LNCAP (cell line): ENCODE measurements around the gene SPINK8.
"Not testable (repeated sequence)": the region's sequence is repeated elsewhere in the genome, so short reads cannot be mapped to it uniquely, and the experiment has no call there.

Experiments used
- TF ChIP-seq, protein P1 (sequence below): fragments of 450-650 bp; IDR thresholded peaks from 2 replicates; pipeline ENCODE4 v1.5.1; 2017; ENCODE audit warnings: mild to moderate bottlenecking

SPINK8 gene

DNA sequence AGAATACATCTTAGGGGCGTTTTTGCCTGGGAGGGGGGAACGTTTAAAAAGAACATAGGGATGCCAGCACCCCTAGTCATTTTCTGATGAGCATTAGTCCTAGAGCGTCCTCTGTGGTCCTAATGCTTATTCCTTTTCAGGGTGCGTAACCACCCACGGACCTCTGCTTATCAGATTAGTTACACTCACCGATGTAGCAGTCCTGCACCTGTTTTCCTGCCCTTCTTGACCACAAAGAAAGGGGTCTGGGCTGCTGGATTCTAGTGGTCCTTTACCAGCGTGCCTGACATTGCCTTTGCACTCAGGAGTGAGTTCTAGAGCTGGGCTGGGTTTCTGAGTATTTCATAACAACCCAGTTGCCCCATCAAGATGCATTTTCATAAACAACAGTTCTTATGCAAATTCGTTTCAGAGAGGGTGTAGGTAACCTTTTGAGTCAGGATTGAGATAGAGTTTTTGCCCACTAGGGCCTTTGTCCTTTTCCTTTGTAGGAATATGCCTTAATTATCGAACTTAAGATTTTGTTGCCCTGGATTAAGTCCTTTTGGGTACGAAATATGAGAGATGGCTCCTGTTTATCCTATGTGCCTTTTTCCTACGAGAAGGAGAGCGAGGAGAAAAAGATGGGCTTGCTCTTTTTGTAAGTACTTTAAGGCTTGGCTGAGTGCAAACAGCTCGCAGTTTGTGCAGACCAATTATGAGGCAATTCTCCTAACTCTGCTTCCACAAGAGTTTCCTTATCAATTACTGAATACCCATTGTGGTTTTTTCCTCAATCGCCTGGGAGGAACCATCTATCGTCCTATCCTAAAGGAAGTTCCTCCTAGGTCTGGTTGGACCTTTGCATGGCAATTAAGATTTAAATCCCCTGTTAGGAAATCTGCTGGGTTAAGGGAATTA is at the start of gene SPINK8:
Gene SPINK8 (minus strand): TSS at position 316 of the 900 bp plus-strand sequence. CDS start 5,320 bp downstream, outside the sequence.
- TF ChIP-seq, protein P1, sequence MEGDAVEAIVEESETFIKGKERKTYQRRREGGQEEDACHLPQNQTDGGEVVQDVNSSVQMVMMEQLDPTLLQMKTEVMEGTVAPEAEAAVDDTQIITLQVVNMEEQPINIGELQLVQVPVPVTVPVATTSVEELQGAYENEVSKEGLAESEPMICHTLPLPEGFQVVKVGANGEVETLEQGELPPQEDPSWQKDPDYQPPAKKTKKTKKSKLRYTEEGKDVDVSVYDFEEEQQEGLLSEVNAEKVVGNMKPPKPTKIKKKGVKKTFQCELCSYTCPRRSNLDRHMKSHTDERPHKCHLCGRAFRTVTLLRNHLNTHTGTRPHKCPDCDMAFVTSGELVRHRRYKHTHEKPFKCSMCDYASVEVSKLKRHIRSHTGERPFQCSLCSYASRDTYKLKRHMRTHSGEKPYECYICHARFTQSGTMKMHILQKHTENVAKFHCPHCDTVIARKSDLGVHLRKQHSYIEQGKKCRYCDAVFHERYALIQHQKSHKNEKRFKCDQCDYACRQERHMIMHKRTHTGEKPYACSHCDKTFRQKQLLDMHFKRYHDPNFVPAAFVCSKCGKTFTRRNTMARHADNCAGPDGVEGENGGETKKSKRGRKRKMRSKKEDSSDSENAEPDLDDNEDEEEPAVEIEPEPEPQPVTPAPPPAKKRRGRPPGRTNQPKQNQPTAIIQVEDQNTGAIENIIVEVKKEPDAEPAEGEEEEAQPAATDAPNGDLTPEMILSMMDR: not testable (repeated sequence)

DNA sequence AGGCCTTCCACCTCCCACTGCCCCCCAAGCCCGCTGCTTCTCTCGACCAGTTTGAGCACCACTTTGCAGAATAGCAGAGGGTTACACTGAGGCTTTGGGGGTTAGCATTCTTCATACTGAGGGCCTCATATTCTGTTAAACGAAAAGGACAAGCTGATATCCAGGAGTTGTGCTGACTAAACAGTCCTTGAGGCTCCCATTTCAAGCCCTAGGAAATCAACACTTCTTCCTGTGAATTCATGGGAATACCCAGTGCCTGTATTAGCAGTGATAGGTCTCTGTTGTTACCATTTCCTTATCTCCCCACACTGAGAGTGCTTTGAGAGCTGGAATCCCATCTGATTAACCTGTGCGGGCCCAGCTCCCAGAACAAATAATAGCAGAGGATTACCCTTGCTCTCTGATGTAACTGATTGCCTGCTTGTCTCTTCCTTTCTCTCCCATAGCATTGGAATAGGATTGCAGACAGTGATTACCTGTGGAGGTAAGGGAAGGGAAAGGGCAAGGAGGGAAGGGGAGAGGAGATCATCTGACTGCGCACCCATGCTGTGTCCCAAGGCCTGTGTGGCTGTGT is 39.5 kb upstream of the SPINK8 start:
- TF ChIP-seq, protein P1: no peak

DNA sequence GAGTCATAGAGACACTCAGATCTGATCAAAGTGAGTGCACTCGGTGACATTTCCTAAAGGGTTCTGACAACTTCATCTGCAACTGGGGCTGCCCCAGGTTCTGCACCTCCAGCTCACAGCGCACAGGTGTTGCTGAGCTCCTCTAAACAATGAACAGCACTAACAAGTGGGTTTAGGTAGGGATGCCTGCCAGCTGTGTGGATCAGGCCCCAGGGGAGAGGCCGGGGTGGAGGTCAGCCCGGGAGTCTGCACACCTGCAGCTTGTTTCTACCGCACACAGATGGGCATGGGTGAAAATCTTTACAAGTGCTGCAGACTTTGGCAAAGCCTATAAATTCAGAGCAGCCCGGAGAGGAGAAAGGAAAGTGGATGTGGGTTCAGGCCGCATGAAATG is 38.9 kb upstream of the SPINK8 start:
- TF ChIP-seq, protein P1: no peak

DNA sequence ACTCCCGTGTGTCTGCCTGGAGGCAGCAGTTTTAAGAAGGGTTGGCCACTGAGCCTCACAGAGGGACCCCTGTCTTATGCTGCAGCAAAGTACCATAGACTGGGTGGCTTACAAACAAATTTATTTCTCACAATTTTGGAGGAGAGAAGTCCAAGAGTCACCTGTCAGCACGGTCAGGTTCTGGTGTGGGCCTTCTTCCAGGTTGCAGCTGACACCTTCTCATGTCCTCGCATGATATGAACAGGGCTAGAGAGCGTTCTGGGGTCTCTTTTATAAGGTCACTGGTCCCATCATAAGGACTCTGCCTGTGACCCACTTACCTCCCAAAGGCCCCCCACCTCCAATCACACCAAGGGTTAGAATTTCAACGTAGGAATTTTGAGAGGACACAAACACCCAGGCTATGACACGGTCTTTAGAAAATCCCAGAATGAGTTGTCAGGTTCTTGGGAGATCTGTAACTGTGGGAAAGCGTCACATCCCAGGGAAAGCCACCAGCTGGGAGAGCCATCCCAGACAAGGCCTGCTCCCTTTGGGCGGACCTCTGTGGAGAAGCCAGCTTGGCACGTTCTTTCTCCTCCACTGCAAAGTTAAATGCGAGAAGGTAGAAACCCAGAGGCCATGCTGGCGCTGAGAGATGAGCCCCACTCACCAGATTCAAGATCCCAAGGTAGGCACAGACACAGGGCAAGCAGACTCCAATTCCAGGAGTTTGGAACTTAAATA is 38.4 kb upstream of the SPINK8 start, which contains the start of gene FBXW12:
Gene FBXW12 (plus strand): TSS at position 569 of the 726 bp plus-strand sequence. CDS start 549 bp downstream, outside the sequence.
- TF ChIP-seq, protein P1: no peak

DNA sequence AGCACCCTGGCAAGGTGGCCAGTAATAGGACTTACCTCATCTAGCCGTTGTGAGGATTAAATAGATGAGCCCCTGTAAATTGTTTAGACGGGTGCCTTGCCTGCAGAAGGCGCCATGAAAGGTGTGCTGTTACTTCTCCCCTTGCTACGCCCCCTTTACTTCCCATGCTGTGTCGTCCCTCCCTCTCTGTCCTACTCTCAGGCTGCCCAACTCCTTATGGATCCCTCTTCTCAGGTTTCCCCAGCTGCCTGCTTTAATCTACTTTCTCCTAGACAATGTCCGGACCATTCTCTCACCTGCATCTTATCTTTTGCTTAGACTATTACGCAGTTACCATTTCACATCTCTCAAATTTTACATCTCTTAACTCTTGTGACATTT is 36.9 kb upstream of the SPINK8 start:
- TF ChIP-seq, protein P1: no peak

DNA sequence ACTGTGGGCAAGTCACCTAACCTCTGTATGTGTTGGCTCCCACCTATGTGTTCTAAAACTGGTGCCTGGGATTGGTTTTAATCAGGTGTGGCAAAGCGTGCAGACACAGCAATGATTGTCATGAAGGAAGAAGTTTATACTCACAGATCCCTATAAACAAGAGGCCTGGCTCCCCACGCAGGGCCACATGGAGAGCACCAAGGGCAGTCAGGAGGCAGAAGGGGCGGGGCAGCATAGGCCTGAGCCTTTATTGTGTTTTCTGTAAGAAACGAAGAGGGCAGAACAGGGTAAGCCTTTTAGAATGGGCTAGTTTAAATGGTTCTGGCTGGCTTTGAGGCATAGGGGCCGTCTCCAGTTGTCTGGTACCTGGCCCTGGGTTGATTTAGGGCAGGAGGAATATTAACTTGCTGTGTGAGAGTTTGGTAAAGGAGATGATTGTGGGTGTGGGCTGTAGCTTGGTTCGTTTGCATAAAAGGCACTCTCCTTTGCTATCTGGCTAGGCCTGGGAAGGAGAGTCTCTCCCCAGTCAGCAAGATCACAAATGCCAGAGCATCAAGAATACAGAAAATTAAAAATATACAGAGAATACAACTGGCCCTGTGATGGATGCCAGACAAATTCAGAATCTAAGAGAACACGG is 36.4 kb upstream of the SPINK8 start:
- TF ChIP-seq, protein P1: no peak

DNA sequence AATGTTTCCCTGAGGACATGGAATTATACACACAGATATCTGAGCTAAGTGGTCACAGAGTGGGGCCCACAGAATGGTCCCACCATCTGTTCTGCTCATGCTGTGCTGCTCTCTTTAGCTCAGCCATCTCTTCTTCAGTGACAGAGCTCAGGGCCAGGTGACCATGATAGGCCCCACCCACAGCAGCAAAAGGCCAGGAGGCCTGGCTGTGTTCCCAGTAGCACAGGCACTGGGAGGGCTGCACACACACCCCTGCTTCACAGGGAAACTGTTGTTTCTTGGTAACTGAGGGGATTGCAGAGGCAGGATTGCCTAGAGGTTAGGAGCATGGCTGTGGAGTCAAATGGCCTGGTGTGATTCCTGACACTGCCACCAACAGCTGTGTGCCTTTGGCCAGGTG is 33.7 kb upstream of the SPINK8 start:
- TF ChIP-seq, protein P1: no peak
